ENCODE results near the gene HSF5.

The HSF5 gene

DNA sequence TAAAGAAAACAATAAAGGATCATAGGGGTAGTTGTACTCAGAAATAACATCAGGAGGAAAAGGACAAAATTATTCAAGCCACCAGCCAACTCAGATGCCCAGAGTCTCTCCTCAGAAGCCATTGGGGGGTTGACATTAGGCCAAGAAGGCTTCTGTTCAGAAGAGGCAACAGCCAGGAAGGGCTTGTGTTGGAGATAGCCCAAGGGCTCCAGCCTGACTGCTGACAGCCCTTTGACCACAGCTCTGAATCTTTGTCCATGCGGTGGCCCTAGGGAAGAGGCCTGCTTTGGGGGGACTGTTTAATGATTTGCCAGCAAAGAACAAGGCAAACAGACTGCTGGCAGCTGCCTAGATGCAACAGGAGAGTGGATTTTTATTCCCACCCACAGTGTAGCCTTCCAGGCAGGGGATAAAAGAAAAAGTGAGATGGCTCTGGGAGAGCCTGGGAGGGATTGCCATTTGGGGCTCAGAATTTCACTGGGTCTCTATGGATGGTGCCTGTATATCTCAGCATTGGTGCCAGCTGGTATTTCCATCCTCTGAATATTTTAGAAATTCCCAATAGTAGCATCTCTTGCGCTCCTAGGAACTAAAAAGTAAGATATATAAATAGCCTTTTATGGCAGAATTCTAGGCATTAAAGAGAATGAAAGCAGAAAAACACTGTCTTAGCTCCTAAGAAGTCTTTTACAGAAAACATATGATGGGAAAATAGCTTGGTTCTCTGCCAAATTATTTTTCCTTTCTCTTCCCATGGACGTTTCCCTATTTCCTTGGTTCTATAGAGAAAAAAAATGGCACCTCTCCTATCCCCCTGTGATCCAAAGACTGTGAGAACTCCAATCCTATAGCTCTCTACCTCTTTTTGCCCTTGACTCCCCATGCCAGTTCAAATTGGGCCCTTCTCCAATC, 106.8 kb downstream of the HSF5 start:
- TF ChIP-seq, protein P1, sequence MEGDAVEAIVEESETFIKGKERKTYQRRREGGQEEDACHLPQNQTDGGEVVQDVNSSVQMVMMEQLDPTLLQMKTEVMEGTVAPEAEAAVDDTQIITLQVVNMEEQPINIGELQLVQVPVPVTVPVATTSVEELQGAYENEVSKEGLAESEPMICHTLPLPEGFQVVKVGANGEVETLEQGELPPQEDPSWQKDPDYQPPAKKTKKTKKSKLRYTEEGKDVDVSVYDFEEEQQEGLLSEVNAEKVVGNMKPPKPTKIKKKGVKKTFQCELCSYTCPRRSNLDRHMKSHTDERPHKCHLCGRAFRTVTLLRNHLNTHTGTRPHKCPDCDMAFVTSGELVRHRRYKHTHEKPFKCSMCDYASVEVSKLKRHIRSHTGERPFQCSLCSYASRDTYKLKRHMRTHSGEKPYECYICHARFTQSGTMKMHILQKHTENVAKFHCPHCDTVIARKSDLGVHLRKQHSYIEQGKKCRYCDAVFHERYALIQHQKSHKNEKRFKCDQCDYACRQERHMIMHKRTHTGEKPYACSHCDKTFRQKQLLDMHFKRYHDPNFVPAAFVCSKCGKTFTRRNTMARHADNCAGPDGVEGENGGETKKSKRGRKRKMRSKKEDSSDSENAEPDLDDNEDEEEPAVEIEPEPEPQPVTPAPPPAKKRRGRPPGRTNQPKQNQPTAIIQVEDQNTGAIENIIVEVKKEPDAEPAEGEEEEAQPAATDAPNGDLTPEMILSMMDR (conservative IDR thresholded peaks at IDR 0.05; ENCODE audit: low read depth, low read length), result no peak
- no peak overlapping the region for H3K4me3 ChIP-seq (ENCODE audit: low read length)
- DNase-seq (ENCODE audit: low read depth), result no peak

DNA sequence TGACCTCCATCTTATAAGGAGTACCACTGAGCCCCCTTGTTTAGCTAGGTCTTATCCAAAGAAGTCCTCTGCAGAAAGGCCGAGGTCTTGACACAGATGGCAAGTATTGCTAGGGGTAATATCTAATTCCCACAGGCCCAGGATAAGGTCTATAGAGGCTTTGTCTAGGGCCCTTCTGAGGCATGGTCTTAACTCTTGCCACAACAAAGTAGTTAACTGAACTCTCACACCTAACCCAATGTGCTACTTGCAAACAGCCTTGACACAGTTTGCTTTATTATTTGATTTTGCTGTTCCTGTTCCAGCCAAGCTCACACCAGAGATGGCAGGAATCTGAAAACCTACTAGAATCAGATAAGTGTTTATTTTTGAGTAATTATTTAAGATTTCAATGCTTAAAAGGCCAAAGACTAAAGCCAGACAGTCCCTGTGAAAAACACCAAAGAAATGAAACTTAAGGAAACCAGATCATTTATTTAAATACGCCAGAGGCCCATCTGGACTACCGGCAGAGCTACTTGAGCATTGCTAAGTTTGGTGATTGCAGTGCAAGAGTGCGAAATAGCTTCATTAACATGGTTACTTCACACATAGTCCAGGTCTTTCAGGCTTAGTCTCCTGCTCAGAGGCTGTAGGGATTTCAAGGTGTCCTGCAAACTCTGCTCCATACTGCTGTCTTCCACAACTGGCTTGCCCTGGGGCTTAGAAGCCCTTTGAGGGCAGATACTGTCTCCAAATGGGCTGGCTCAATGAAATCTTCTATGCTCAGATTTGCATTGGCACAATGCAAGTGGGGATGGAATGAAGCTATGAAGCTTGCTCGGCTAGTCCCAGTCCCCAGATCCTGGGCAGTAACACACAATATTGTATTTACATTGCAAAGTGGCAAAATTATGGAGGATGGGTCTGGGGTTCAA, 107.7 kb downstream of the HSF5 start:
- no peak for DNase-seq (ENCODE audit: low read depth)
- H3K4me3 ChIP-seq (ENCODE audit: low read length), result no peak overlapping the region
- TF ChIP-seq, protein P1 (conservative IDR thresholded peaks at IDR 0.05; ENCODE audit: low read depth, low read length), result no peak

DNA sequence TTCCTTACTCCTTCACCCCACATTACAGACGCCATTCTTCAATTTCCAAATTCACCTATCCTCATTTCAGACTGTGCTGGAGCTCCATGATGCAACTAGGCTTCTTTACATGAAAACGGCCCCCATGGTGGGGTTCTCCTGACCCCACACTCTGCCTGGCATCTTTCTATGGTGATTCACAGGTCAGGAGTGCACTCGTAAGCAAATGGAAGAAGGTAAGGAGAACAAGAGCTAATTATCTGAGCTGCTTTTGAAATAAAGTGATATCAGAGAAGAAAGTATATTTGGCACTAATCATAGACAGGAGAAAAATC, 108.7 kb downstream of the HSF5 start:
- TF ChIP-seq, protein P1 (conservative IDR thresholded peaks at IDR 0.05; ENCODE audit: low read depth, low read length), result no peak
- DNase-seq (ENCODE audit: low read depth), result no peak
- no peak overlapping the region for H3K4me3 ChIP-seq (ENCODE audit: low read length)

DNA sequence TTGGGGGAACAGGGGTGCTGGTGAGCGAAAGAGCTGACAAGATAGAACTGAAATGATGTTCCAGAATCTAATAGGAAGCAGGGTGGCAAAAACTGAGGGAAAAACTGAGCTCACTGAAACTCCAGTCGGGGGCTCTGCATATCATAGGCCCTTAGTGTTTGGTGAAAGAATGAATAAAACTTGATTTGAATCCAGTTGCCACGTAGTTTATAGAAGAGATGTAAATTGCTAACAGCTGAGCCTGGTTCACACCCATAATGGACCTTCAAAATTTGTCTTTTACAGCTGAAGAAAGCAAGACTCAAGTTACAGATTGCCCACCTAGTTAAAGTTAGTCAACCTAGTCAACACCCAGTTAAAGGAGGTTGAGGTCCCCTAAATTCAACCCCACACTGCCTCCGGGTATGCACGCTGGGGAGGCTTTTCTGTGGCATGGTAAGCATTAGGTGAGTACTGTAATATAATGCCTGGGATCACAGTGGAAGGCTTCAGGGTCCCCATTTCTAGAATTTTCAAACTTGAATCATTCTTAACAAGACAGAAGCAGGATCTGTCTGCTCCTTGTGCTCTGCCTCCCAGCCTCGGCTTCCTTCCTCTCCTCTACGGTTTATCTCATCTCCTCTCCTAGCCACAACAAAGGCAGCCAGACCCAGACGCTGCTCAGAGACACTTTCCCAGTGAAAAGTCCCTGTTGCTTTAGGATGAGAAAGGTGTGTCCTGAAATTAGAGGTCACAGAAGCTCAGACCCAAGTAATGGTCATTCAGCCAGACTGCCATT, 109.3 kb downstream of the HSF5 start:
- H3K4me3 ChIP-seq (ENCODE audit: low read length), result no peak overlapping the region
- DNase-seq (ENCODE audit: low read depth), result no peak
- TF ChIP-seq, protein P1 (conservative IDR thresholded peaks at IDR 0.05; ENCODE audit: low read depth, low read length), result no peak

DNA sequence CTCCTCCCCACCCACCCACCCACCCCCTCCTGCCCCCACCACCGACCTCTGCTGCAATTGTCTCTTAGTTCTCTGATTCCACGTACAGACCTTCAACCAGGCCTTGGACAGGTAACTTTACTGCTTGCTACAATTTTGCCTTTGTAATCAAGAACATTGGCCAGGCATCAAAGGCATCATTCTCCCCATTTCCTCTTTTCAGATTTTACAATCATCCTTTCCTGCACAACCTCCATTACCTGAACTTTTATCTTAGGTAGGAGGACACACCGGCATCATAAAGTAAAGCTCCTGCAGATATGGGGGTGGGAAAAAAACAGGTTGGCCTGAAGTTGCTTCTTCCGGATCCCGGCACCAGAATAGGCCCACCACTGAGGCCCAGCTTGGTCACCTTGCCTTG, 110.5 kb downstream of the HSF5 start:
- H3K4me3 ChIP-seq (ENCODE audit: low read length), result no peak overlapping the region
- no peak for DNase-seq (ENCODE audit: low read depth)
- TF ChIP-seq, protein P1 (conservative IDR thresholded peaks at IDR 0.05; ENCODE audit: low read depth, low read length), result no peak

DNA sequence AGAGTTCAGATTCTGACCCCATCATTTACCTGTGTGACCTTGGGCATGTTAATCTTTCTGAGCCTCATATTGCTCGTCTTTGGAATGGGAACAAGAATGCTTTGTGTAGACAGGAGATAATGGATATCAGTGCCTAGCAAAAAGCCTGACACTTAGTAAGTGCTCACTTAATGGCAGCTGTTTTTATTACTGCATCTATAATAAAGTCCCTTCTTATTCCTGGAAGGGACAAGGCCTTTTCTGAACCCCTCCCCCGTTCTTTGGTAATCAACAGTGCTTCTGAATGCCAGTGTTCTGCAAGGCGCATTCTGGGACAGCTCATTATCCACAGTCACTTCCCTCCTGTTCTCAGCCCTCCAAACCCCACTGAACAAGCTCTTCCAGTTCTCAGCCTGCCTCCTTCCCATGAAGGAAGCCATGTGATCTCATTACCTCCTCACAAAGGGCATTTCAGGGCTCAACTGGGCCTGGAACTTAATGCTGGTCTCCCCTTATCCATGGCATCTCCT, 111.1 kb downstream of the HSF5 start:
- H3K4me3 ChIP-seq (ENCODE audit: low read length), result no peak overlapping the region
- TF ChIP-seq, protein P1 (conservative IDR thresholded peaks at IDR 0.05; ENCODE audit: low read depth, low read length), result no peak
- DNase-seq (ENCODE audit: low read depth), result no peak
